Lower leg skin (tissue), 4 donors: Measurements from ENCODE around the gene C9orf43. TPM values are rescaled to one million over a fixed set of nuclear protein-coding genes. Genes with fewer than 3 reads are reported as not detected.
A peak's percentile ranks its signal among the peaks of the same experiment; 100 is the strongest.

Experiments used
- DNase-seq, 2 donors: peaks; one replicate each; pipeline ENCODE4 v3.0.0-alpha.2; 2019; ENCODE audit warnings: low spot score in 2 of 2
- H3K4me3 ChIP-seq: fragments of 200-600 bp; sonication (generic); 2 replicates; pipeline ENCODE4 v1.5.1; 2017; ENCODE audit warnings: mild to moderate bottlenecking, low read depth; ENCODE audit not compliant: poor library complexity, severe bottlenecking
- POLR2A ChIP-seq, 2 donors: fragments of 450-650 bp; IDR thresholded peaks; one replicate each; pipeline ENCODE4 v1.6.1; 2016 to 2017; ENCODE audit warnings: antibody characterized with exemption in 2 of 2, mild to moderate bottlenecking in 1 of 2, moderate library complexity in 1 of 2
- WGBS, 2 donors: methylation state at CpG; one replicate each; pipeline ENCODE4 v1.1.5; 2018; 5-methylcytosine and 5-hydroxymethylcytosine counted together
- intact Hi-C: fragments of 100-400 bp; cut with DNase I; formaldehyde crosslinking; loops from one replicate; pipeline ENCODE4 v1.15.0; 2023; ENCODE audit warnings: low total_unique reads
- total RNA-seq, 4 donors: library from RNA; depleted of rRNA; stranded (reverse); fragments of >200 nt; gene quantifications; one replicate each; pipeline ENCODE4 v1.1.0, GENCODE V29; 2016
- TF ChIP-seq, protein P1 (sequence below), 3 donors: fragments of 450-650 bp; IDR thresholded peaks; one replicate each; pipeline ENCODE4 v1.5.1; 2016; ENCODE audit warnings: antibody characterized with exemption in 3 of 3, mild to moderate bottlenecking in 3 of 3, moderate library complexity in 2 of 3

Gene C9orf43
- total RNA-seq, 4 donors from 2014 or later: 0.17 to 0.46 (median 0.37) TPM

DNA sequence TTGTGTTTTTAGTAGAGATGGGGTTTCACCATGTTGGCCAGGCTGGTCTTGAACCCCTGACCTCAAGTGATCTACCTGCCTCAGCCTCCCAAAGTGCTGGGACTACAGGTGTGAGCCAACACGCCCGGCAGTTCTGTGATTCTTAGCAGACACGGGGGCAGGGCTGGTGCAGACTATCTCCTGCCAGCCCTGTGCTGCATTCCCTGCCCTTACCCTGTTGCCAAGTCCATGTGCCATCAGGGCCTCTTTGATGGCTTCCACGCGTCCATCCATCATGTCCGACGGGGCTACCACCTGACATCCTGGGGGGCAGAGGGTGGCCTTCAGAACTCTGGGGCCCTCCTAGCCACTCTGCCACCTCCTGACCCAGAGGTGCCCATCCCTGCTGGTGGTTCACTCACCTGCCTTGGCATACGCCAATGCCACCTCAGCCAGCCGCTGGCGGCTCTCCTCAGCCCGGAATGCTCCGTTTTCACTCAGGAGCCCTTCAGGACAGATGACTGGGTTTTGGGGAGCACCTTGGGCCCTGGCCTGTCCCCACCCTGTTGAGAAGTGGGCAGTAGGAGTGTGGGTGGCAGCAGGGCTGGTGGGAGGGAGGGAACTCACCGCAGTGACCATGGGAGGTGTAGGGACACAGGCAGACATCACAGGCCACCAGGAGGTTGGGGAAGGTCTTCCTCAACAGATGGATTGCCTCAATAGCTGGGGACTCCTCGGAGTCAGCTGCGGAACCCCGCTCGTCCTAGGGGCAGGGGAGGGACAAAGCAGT, 20.2 kb upstream of the C9orf43 start:
- H3K4me3 ChIP-seq: no peak overlapping the region
- intact Hi-C loops: no loop called here
- no peak for DNase-seq
- WGBS, 2 donors: 93 to 95% methylated on average over 17 of the region's 17 CpGs
- no peak for TF ChIP-seq POLR2A (IDR thresholded peaks at IDR 0.05)
- TF ChIP-seq, protein P1, sequence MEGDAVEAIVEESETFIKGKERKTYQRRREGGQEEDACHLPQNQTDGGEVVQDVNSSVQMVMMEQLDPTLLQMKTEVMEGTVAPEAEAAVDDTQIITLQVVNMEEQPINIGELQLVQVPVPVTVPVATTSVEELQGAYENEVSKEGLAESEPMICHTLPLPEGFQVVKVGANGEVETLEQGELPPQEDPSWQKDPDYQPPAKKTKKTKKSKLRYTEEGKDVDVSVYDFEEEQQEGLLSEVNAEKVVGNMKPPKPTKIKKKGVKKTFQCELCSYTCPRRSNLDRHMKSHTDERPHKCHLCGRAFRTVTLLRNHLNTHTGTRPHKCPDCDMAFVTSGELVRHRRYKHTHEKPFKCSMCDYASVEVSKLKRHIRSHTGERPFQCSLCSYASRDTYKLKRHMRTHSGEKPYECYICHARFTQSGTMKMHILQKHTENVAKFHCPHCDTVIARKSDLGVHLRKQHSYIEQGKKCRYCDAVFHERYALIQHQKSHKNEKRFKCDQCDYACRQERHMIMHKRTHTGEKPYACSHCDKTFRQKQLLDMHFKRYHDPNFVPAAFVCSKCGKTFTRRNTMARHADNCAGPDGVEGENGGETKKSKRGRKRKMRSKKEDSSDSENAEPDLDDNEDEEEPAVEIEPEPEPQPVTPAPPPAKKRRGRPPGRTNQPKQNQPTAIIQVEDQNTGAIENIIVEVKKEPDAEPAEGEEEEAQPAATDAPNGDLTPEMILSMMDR (IDR thresholded peaks at IDR 0.05): no peak

DNA sequence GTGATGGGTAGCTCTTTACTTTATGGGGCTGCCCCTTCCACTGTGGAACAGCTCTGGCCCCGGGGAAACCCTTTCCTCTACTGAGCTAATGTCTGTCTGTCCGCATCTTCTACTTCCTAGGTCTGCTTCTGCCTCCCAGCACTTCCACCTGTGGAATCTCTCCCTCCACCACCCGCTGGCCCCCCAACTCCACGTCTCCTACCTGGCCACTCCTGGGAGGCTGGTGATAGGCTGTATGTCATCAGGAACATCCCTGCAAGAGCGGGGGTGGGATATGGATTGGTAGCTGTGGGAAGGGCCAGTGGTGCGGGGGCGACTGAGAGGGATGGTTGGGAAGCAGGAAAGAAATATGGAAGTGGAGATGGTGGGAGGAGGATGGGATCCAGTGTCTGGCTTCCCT, 18.6 kb upstream of the C9orf43 start:
- no peak for DNase-seq
- intact Hi-C loops: no loop called here
- 91 to 97% methylated on average over 7 of the region's 7 CpGs for WGBS, 2 donors

DNA sequence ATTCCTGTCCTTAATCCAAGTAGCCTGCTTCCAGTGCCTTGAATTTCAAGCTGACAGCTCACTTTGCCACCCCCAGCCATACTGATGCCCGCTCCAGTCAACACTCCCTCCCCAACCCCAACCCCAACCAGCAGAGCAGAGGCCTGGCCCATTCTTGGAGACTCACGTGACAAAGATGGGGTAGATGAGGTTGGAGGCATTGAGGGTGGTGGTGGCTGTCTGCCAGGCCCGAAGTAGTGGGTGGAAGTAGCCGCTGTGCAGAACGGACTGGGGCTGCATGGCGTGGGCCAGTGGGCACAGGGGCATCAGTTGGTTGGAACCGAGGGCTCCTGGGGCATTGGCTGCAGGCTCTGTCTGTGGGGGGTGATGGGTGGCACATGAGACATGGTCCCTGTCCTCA, 17.3 kb upstream of the C9orf43 start:
- no peak overlapping the region for H3K4me3 ChIP-seq
- WGBS, 2 donors: 88 to 92% methylated on average over 7 of the region's 7 CpGs
- DNase-seq: no peak
- intact Hi-C loops: no loop called here
- TF ChIP-seq, protein P1 (IDR thresholded peaks at IDR 0.05): no peak
- no peak for TF ChIP-seq POLR2A (IDR thresholded peaks at IDR 0.05)

More for the DNA sequence above, 18.6 kb upstream of the C9orf43 start:
- no peak overlapping the region for H3K4me3 ChIP-seq
- TF ChIP-seq, protein P1 (IDR thresholded peaks at IDR 0.05): no peak
- no peak for TF ChIP-seq POLR2A (IDR thresholded peaks at IDR 0.05)

DNA sequence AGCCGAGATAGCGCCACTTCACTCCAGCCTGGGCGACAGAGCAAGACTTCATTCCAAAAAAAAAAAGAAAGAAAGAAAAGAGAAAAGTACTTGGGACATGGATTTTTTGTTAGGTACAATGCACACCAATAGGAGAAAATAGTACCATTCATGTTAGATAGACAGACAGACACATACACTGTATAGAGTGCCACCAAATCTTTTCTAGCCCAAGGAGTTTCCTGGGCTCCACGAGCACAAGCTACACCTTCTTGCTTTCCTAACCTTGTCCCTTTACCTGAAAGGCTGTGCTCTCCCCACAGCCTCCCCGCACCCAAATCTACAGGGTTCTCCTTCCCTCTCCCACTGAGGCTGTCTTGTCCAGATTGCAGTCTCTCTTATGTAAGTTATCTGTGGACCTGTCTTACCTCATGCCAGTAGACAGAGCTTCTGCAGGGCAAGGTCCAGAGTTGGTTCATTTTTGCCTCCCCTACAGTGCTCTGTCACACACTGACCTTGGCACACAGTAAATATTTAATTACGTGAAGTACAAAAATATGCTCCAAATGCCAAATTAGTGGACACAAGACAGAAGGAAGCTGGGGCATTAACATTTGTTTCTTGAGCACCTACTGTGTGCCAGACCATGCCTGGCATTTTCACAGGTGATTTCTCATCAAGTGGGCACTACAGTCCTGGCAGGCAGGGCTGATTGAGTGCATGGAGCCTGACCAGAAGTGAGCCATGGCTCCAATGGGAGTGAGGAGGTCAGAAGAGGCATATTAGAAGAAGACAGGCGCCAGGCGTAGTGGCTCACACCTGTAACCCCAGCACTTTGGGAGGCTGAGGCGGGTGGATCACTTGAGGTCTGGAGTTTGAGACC, 15.3 kb upstream of the C9orf43 start:
- DNase-seq: peak in 1 of 2 donors; percentile 68
- intact Hi-C loops: no loop called here
- TF ChIP-seq POLR2A (IDR thresholded peaks at IDR 0.05): no peak
- TF ChIP-seq, protein P1 (IDR thresholded peaks at IDR 0.05): no peak
- 97% methylated on average over 9 of the region's 9 CpGs for WGBS, 2 donors
- H3K4me3 ChIP-seq: no peak overlapping the region

DNA sequence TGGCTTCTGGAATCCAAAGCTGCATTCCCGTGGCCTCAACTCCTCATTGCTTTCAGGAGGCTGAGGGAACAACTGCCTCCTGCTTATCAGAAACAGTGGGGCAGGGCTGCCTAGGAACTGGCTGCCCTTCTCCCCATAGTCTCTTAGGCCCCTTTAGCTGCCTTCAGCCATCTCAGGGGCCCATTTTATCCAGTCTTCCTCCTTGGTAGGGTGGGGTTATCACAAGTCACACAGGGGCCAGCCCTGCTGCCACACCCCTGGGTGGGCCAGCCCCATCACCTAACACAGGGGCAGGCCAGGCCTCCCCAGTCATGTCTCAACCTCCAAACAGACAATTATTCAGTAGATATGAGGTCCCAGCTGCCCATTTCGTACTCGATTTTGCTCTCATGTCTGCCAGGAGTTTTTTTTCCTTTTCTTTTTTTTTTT, 13.3 kb upstream of the C9orf43 start:
- no peak for DNase-seq
- 68 to 76% methylated on average over 3 of the region's 3 CpGs for WGBS, 2 donors
- intact Hi-C loops: no loop called here
- TF ChIP-seq, protein P1 (IDR thresholded peaks at IDR 0.05): no peak
- no peak for TF ChIP-seq POLR2A (IDR thresholded peaks at IDR 0.05)
- H3K4me3 ChIP-seq: no peak overlapping the region
